Measurements from ENCODE around the gene CUZD1. TPM values are rescaled to one million over a fixed set of nuclear protein-coding genes. Genes with fewer than 3 reads are reported as not detected.

Gene CUZD1
- polyA plus RNA-seq, 4 donors: 0.67 to 3.2 (median 1.5) TPM

DNA sequence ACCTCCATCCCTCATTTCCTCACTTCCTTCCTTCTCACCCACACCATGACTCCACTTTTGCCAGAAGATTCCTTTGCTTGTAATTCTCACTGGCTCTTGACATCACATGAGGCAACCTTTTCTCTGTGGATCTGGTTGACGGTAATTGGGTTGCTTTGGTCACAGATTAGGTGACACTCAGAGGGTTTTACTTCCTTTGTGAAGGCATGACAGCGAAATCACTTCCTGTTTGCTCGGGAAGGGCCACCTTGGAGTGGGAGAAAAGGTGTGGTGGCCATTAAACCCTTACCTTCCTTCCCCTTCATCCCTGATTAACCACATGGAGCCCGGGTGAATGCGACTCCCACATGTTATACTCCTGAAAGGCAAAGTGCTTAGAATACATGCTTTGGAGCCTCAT is 30.2 kb downstream of the CUZD1 start:
- Histone ChIP-seq H3K4me1 (ENCODE audit: control insufficient read depth in 3 of 3, insufficient read depth in 2 of 3, low read depth in 1 of 3, low read length in 2 of 3) (no peaks in the 10 kb centered on the region), H3K27me3 (ENCODE audit: control insufficient read depth in 3 of 3, insufficient read depth in 3 of 3, low read length in 3 of 3) (peaks cover 0 to 10% (median 3%) of the 10 kb centered on the region in 3 donors), H3K36me3 (ENCODE audit: control insufficient read depth in 3 of 3, insufficient read depth in 2 of 3, low read depth in 1 of 3, low read length in 3 of 3) (no peaks in the 10 kb centered on the region), H3K4me3 (ENCODE audit: low read depth in 1 of 3, low read length in 3 of 3) (no peak overlapping the region), H3K9me3 (ENCODE audit: control insufficient read depth in 2 of 2, insufficient read depth in 1 of 2, low read depth in 1 of 2, low read length in 1 of 2) (no peaks in the 10 kb centered on the region), H3K27ac (ENCODE audit: low read depth in 1 of 3, low read length in 2 of 3) (no peak overlapping the region)
- FAIRE-seq (no peak), DNase-seq (no peak)
- 55 to 67% (median 58%) methylated on average over 5 of the region's 5 CpGs for WGBS, 3 donors

DNA sequence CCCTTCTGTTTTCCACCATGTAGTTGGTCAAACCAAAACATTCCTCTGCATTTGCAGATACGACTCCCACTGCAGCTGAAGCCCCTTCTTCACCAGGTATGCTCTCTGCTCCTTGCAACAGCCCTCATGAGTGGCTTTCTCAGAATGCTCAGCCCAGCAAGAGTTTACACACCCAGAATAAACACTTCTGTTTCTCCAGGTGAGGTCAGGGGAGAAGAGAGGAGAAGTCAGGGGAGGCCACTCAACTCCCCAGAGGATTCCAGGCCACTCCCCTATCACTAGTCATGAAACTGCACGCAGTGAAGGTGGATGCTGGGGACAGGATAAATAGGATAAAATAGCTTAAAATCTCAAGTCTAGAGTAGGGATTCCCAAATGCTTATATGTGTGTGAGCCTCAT is 31.2 kb downstream of the CUZD1 start:
- 57 to 70% (median 69%) methylated on average over 2 of the region's 2 CpGs for WGBS, 3 donors
- no peak for DNase-seq
- Histone ChIP-seq H3K9me3 (ENCODE audit: control insufficient read depth in 2 of 2, insufficient read depth in 1 of 2, low read depth in 1 of 2, low read length in 1 of 2) (no peaks in the 10 kb centered on the region), H3K4me3 (ENCODE audit: low read depth in 1 of 3, low read length in 3 of 3) (no peak overlapping the region), H3K36me3 (ENCODE audit: control insufficient read depth in 3 of 3, insufficient read depth in 2 of 3, low read depth in 1 of 3, low read length in 3 of 3) (no peaks in the 10 kb centered on the region), H3K27me3 (ENCODE audit: control insufficient read depth in 3 of 3, insufficient read depth in 3 of 3, low read length in 3 of 3) (peaks cover 0 to 4% (median 3%) of the 10 kb centered on the region in 3 donors), H3K27ac (ENCODE audit: low read depth in 1 of 3, low read length in 2 of 3) (no peak overlapping the region), H3K4me1 (ENCODE audit: control insufficient read depth in 3 of 3, insufficient read depth in 2 of 3, low read depth in 1 of 3, low read length in 2 of 3) (no peaks in the 10 kb centered on the region)
- no peak for FAIRE-seq

DNA sequence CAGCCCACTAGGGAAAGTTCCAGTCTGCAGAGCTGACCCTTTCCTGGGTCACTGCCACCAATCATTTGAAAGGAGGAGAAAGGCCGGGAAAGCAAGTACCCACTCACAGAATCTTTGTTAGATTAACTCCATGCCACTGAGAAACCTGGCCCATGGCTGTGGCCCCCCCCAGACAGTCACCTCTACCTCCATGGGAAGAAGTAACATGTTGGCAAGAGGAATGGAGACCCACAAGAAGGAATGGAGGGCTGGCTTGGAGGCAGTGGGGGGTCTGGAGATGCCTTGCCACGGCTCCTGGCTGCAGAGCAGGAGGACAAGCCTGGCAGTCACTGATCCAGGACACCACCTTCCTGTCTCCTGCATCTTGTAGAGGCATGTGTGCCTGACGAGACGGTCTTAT is 32.9 kb downstream of the CUZD1 start:
- Histone ChIP-seq H3K9me3 (ENCODE audit: control insufficient read depth in 2 of 2, insufficient read depth in 1 of 2, low read depth in 1 of 2, low read length in 1 of 2) (no peaks in the 10 kb centered on the region), H3K4me1 (ENCODE audit: control insufficient read depth in 3 of 3, insufficient read depth in 2 of 3, low read depth in 1 of 3, low read length in 2 of 3) (no peaks in the 10 kb centered on the region), H3K27me3 (ENCODE audit: control insufficient read depth in 3 of 3, insufficient read depth in 3 of 3, low read length in 3 of 3) (no peaks in the 10 kb centered on the region), H3K27ac (ENCODE audit: low read depth in 1 of 3, low read length in 2 of 3) (no peak overlapping the region), H3K4me3 (ENCODE audit: low read depth in 1 of 3, low read length in 3 of 3) (no peak overlapping the region), H3K36me3 (ENCODE audit: control insufficient read depth in 3 of 3, insufficient read depth in 2 of 3, low read depth in 1 of 3, low read length in 3 of 3) (no peaks in the 10 kb centered on the region)
- DNase-seq (no peak), FAIRE-seq (no peak)
- 60 to 80% (median 66%) methylated on average over 4 of the region's 4 CpGs for WGBS, 3 donors

DNA sequence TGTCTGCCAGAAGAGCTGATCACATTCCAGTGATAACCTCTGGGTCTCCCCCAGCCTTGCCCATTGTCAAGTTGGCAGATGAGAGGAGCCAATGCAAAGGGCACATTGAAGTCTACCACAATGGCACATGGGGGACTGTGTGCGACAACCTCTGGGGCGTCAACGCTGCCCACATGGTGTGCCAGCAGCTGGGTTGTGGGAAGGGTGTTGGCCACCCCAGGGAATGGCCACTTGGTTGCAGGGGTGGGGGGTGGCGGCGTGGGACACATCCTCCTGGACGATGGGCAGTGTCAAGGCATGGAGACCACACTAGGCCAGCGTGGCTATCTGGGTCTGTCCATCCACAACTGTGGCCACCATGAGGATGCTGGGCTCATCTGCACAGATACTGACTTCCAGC is 43.4 kb downstream of the CUZD1 start:
- no peak overlapping the region for H3K4me3 ChIP-seq (ENCODE audit: low read depth in 1 of 3, low read length in 3 of 3)
- DNase-seq (no peak), FAIRE-seq (no peak)
- no peaks in the 10 kb centered on the region for H3K9me3 ChIP-seq (ENCODE audit: control insufficient read depth in 2 of 2, insufficient read depth in 1 of 2, low read depth in 1 of 2, low read length in 1 of 2)
- H3K36me3 ChIP-seq (ENCODE audit: control insufficient read depth in 3 of 3, insufficient read depth in 2 of 3, low read depth in 1 of 3, low read length in 3 of 3): no peaks in the 10 kb centered on the region
- WGBS, 3 donors: 80 to 86% (median 81%) methylated on average over 7 of the region's 7 CpGs
- H3K4me1 ChIP-seq (ENCODE audit: control insufficient read depth in 3 of 3, insufficient read depth in 2 of 3, low read depth in 1 of 3, low read length in 2 of 3): no peaks in the 10 kb centered on the region
- no peak overlapping the region for H3K27ac ChIP-seq (ENCODE audit: low read depth in 1 of 3, low read length in 2 of 3)
- peaks cover 0 to 4% (median 0%) of the 10 kb centered on the region in 3 donors for H3K27me3 ChIP-seq (ENCODE audit: control insufficient read depth in 3 of 3, insufficient read depth in 3 of 3, low read length in 3 of 3)

DNA sequence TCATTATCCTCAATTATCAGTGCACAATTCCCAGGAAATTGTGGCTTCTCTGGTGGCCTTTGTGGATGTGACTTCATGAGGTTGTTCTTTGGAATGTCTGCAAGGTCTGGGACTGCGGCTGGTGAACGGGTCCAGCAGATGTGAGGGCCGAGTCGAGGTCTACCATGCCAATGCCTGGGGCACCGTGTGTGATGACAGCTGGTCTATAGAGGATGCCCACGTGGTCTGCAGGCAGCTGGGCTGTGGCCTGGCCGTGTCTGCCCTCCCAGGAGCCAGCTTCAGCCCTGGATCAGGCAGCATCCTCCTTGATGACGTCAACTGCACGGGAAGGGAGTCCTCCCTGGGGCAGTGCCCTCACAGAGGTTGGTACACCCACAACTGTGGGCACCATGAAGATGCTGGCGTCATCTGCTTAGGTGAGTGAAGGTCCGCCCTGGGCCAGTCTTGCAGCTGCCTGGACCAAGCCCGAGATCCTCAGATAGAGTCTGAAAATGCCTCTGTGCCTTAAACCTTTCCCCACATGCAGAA is 46.9 kb downstream of the CUZD1 start:
- WGBS, 3 donors: 73 to 80% (median 77%) methylated on average over 12 of the region's 12 CpGs
- DNase-seq (no peak), FAIRE-seq (no peak)
- Histone ChIP-seq H3K4me1 (ENCODE audit: control insufficient read depth in 3 of 3, insufficient read depth in 2 of 3, low read depth in 1 of 3, low read length in 2 of 3) (no peaks in the 10 kb centered on the region), H3K27me3 (ENCODE audit: control insufficient read depth in 3 of 3, insufficient read depth in 3 of 3, low read length in 3 of 3) (no peaks in the 10 kb centered on the region), H3K4me3 (ENCODE audit: low read depth in 1 of 3, low read length in 3 of 3) (no peak overlapping the region), H3K27ac (ENCODE audit: low read depth in 1 of 3, low read length in 2 of 3) (no peak overlapping the region), H3K9me3 (ENCODE audit: control insufficient read depth in 2 of 2, insufficient read depth in 1 of 2, low read depth in 1 of 2, low read length in 1 of 2) (no peaks in the 10 kb centered on the region), H3K36me3 (ENCODE audit: control insufficient read depth in 3 of 3, insufficient read depth in 2 of 3, low read depth in 1 of 3, low read length in 3 of 3) (no peaks in the 10 kb centered on the region)

DNA sequence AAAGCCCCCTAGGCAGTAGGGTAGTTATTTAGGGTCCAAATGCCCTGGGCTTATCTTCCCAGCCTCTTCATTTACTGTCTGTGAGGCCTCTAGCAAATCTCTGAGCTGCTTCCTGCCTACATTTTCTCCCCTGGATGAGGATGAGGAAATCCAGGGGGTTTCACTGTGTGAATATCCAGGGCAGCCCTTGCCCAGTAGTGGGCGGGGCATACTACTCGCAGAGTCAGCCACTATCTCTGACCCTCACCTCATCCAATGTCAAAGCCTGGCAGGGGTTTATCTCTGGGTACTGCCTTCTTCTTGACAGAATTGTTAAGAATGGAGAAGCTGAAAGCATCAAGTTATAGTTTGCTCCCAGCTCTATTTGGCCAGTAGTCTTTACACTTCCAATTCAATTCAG is 48.9 kb downstream of the CUZD1 start:
- no peak for FAIRE-seq
- H3K9me3 ChIP-seq (ENCODE audit: control insufficient read depth in 2 of 2, insufficient read depth in 1 of 2, low read depth in 1 of 2, low read length in 1 of 2): no peaks in the 10 kb centered on the region
- H3K27me3 ChIP-seq (ENCODE audit: control insufficient read depth in 3 of 3, insufficient read depth in 3 of 3, low read length in 3 of 3): peaks cover 0 to 2% (median 0%) of the 10 kb centered on the region in 3 donors
- H3K4me3 ChIP-seq (ENCODE audit: low read depth in 1 of 3, low read length in 3 of 3): no peak overlapping the region
- H3K36me3 ChIP-seq (ENCODE audit: control insufficient read depth in 3 of 3, insufficient read depth in 2 of 3, low read depth in 1 of 3, low read length in 3 of 3): no peaks in the 10 kb centered on the region
- WGBS, 3 donors: 37 to 58% (median 52%) methylated on average over 2 of the region's 2 CpGs
- no peaks in the 10 kb centered on the region for H3K4me1 ChIP-seq (ENCODE audit: control insufficient read depth in 3 of 3, insufficient read depth in 2 of 3, low read depth in 1 of 3, low read length in 2 of 3)
- DNase-seq: no peak
- no peak overlapping the region for H3K27ac ChIP-seq (ENCODE audit: low read depth in 1 of 3, low read length in 2 of 3)

DNA sequence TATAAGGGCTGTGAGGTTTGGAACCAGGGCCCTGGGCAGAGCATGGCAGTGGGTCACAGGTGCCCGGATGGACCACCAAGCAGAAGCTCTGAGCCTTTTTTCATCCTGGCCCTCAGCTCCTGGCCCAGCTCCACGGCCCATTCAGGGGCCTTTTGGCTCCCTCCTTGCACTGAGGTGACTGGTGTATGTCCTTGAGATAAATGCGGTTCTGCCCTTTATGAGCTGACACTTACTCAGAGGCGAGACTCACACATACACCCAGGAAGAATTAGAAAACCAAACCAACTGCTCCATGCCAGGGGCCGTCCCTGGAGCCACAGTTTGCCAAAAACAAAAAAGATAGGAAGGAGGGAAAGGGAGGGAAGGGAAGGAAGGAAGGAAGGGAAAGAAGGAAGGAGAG is 49.7 kb downstream of the CUZD1 start:
- FAIRE-seq (no peak), DNase-seq (no peak)
- Histone ChIP-seq H3K4me3 (ENCODE audit: low read depth in 1 of 3, low read length in 3 of 3) (no peak overlapping the region), H3K36me3 (ENCODE audit: control insufficient read depth in 3 of 3, insufficient read depth in 2 of 3, low read depth in 1 of 3, low read length in 3 of 3) (no peaks in the 10 kb centered on the region), H3K9me3 (ENCODE audit: control insufficient read depth in 2 of 2, insufficient read depth in 1 of 2, low read depth in 1 of 2, low read length in 1 of 2) (no peaks in the 10 kb centered on the region), H3K27ac (ENCODE audit: low read depth in 1 of 3, low read length in 2 of 3) (no peak overlapping the region), H3K4me1 (ENCODE audit: control insufficient read depth in 3 of 3, insufficient read depth in 2 of 3, low read depth in 1 of 3, low read length in 2 of 3) (no peaks in the 10 kb centered on the region), H3K27me3 (ENCODE audit: control insufficient read depth in 3 of 3, insufficient read depth in 3 of 3, low read length in 3 of 3) (peaks cover 0 to 3% (median 0%) of the 10 kb centered on the region in 3 donors)
- 55 to 64% (median 58%) methylated on average over 5 of the region's 5 CpGs for WGBS, 3 donors

DNA sequence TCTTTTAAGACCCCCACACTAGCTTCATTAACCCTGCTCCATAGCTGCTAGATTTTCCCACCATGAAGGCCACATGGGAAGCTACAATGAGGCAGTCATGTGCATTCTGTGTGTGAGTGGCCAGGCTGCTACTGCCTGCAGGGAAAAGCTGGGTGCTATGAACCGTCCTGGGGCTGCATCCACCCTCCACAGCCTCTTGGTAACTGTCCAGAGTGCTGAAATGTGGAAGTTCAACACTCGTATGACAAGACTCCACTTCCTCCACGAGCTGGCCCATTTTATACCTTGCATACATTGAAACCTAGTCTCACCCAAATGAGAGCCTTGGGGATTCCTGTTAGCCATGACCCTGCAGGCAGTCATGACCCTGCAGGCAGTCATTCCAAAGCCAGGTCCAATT is 59.4 kb downstream of the CUZD1 start:
- WGBS, 3 donors: 0 to 8% (median 7%) methylated on average over 3 of the region's 3 CpGs
- Histone ChIP-seq H3K4me3 (ENCODE audit: low read depth in 1 of 3, low read length in 3 of 3) (no peak overlapping the region), H3K27ac (ENCODE audit: low read depth in 1 of 3, low read length in 2 of 3) (no peak overlapping the region), H3K36me3 (ENCODE audit: control insufficient read depth in 3 of 3, insufficient read depth in 2 of 3, low read depth in 1 of 3, low read length in 3 of 3) (no peaks in the 10 kb centered on the region), H3K9me3 (ENCODE audit: control insufficient read depth in 2 of 2, insufficient read depth in 1 of 2, low read depth in 1 of 2, low read length in 1 of 2) (no peaks in the 10 kb centered on the region), H3K4me1 (ENCODE audit: control insufficient read depth in 3 of 3, insufficient read depth in 2 of 3, low read depth in 1 of 3, low read length in 2 of 3) (no peaks in the 10 kb centered on the region), H3K27me3 (ENCODE audit: control insufficient read depth in 3 of 3, insufficient read depth in 3 of 3, low read length in 3 of 3) (peaks cover 0 to 4% (median 0%) of the 10 kb centered on the region in 3 donors)
- DNase-seq (peak; percentile 8 to 44), FAIRE-seq (no peak)

DNA sequence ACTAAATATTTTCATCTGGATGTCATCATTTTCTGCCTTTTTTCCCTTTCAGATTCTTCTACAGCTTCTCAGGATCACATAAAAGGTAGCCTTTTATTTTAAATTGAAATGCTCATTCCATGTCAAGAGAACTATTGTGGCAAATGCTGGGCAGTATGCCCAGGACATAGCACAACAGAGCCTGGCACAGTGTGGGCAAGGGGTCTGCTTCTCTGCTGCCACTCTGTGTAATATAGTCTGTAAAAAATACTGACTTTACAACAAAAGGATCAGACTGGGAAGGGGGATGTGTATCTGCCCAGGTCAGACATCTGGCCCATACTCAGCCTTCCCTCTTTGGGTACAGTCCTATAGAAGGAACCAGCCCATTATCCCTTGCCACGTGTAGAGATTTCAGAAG is 62.7 kb downstream of the CUZD1 start:
- Histone ChIP-seq H3K27me3 (ENCODE audit: control insufficient read depth in 3 of 3, insufficient read depth in 3 of 3, low read length in 3 of 3) (no peaks in the 10 kb centered on the region), H3K9me3 (ENCODE audit: control insufficient read depth in 2 of 2, insufficient read depth in 1 of 2, low read depth in 1 of 2, low read length in 1 of 2) (no peaks in the 10 kb centered on the region), H3K36me3 (ENCODE audit: control insufficient read depth in 3 of 3, insufficient read depth in 2 of 3, low read depth in 1 of 3, low read length in 3 of 3) (no peaks in the 10 kb centered on the region), H3K4me1 (ENCODE audit: control insufficient read depth in 3 of 3, insufficient read depth in 2 of 3, low read depth in 1 of 3, low read length in 2 of 3) (no peaks in the 10 kb centered on the region), H3K4me3 (ENCODE audit: low read depth in 1 of 3, low read length in 3 of 3) (no peak overlapping the region), H3K27ac (ENCODE audit: low read depth in 1 of 3, low read length in 2 of 3) (no peak overlapping the region)
- no peak for DNase-seq
- FAIRE-seq: no peak
- WGBS, 3 donors: 38 to 67% (median 54%) methylated on average over 1 of the region's 1 CpG
